H1 (cell line): ENCODE measurements around the gene GTPBP10.

Experiments used
- CHD2 ChIP-seq: IDR thresholded peaks from 2 replicates; pipeline ENCODE4 v1.6.1; 2012; ENCODE audit warnings: low read length, improper control_type of control experiment
- CTCF ChIP-seq, 3 experiments: IDR thresholded peaks; 1 replicate in 2 of 3; 2 replicates in 1 of 3; pipeline versions ENCODE4 v1.5.1 to v1.6.1; 2011; ENCODE audit warnings: low read length in 3 of 3, mild to moderate bottlenecking in 3 of 3, inconsistent platforms in 2 of 3, low read depth in 1 of 3, moderate library complexity in 1 of 3; ENCODE audit not compliant: insufficient read depth in 1 of 3; ENCODE audit errors: control extremely low read depth in 1 of 3
- EZH2 ChIP-seq: fragments of 200-600 bp; sonication (generic); IDR thresholded peaks from 2 replicates; pipeline ENCODE4 v1.7.1; 2012; ENCODE audit warnings: low read depth, mild to moderate bottlenecking, moderate library complexity, low read length, inconsistent platforms; ENCODE audit not compliant: severe bottlenecking
- HDAC6 ChIP-seq: IDR thresholded peaks from one replicate; pipeline ENCODE4 v1.7.1; 2012; ENCODE audit warnings: low read depth, mild to moderate bottlenecking, inconsistent platforms, low read length, moderate library complexity

- TF ChIP-seq CHD2 (no peak), CTCF (IDR thresholded peaks at IDR 0.05; ENCODE audit: control extremely low read depth in 1 of 3, insufficient read depth in 1 of 3, low read depth in 1 of 3, low read length in 3 of 3) (no peak), EZH2 (no peak), HDAC6 (no peak)
Measured at GRCh38 chr7:90430614-90431460, 84.3 kb downstream of the GTPBP10 start.
